Activated CD4-positive, alpha-beta memory T cell treated with anti-CD3 and anti-CD28 coated beads for 36 hours (primary cell): ENCODE results near the gene MKNK2. TPM values are rescaled to one million over a fixed set of nuclear protein-coding genes. Genes with fewer than 3 reads are reported as not detected.

ENCODE experiments used
- CTCF ChIA-PET: fragments of 350-600 bp; sonication (Branson Sonifier 250); formaldehyde crosslinking; loops from one replicate; lab custom pipeline; 2021; ENCODE audit warnings: antibody characterized with exemption, inconsistent platforms; lab: Charles Lee
- POLR2A ChIA-PET: fragments of 350-600 bp; sonication (Branson Sonifier 250); formaldehyde crosslinking; loops from one replicate; lab custom pipeline; 2021; ENCODE audit warnings: antibody characterized with exemption; lab: Charles Lee
- DNase-seq: peaks from one replicate; pipeline ENCODE4 v3.0.0-alpha.2; 2020
- H3K27ac Mint-ChIP-seq: one replicate; pipeline ENCODE4 v1.8.0; 2021; ENCODE audit warnings: mixed read lengths
- H3K27me3 Mint-ChIP-seq: one replicate; pipeline ENCODE4 v1.8.0; 2021; ENCODE audit warnings: mixed read lengths
- H3K36me3 Mint-ChIP-seq: one replicate; pipeline ENCODE4 v1.8.0; 2021; ENCODE audit warnings: mixed read lengths
- H3K4me1 Mint-ChIP-seq: one replicate; pipeline ENCODE4 v1.8.0; 2021; ENCODE audit warnings: low read depth, mixed read lengths
- H3K4me3 Mint-ChIP-seq: one replicate; pipeline ENCODE4 v1.8.0; 2021; ENCODE audit warnings: mild to moderate bottlenecking, mixed read lengths
- H3K9me3 Mint-ChIP-seq: one replicate; pipeline ENCODE4 v1.8.0; 2021; ENCODE audit warnings: mixed read lengths
- intact Hi-C: fragments of 100-400 bp; cut with micrococcal nuclease; formaldehyde crosslinking; loops from one replicate; pipeline ENCODE4 v1.15.1; 2023
- total RNA-seq, 2 experiments: library from RNA; stranded (reverse); gene quantifications; one replicate each; pipeline ENCODE4 v1.2.3, GENCODE V29; 2021

The MKNK2 gene
- total RNA-seq, 2 experiments from 2014 or later: 143 to 157 TPM

- intact Hi-C loops: no loop called here
- Mint-ChIP-seq H3K9me3 (no peaks in the 10 kb centered on the region), H3K4me3 (peak overlapping the region; percentile 2), H3K27me3 (no peaks in the 10 kb centered on the region), H3K27ac (peak overlapping the region; percentile 99), H3K36me3 (peaks cover 63% of the 10 kb centered on the region), H3K4me1 (peaks cover 31% of the 10 kb centered on the region)
- POLR2A ChIA-PET: no interaction called here
- CTCF ChIA-PET: interaction anchor here (1.7 kb wide), 1 partner anchor 10 kb away, joined by 6 read pairs; no protein-coding TSS in a partner anchor
- DNase-seq: no peak
Observed at GRCh38 chr19:2079076-2079864, 28.2 kb upstream of the MKNK2 start.

GRCh38 chr19:2077833-2078619, 27.0 kb upstream of the MKNK2 start:
- Mint-ChIP-seq H3K36me3 (peaks cover 63% of the 10 kb centered on the region), H3K4me3 (no peak overlapping the region), H3K4me1 (peaks cover 33% of the 10 kb centered on the region), H3K27me3 (no peaks in the 10 kb centered on the region), H3K27ac (no peak overlapping the region), H3K9me3 (no peaks in the 10 kb centered on the region)
- intact Hi-C loops: no loop called here
- ChIA-PET CTCF (interaction anchor here (1.7 kb wide), 1 partner anchor 8 kb away, joined by 6 read pairs; no protein-coding TSS in a partner anchor), POLR2A (no interaction called here)
- DNase-seq: no peak

GRCh38 chr19:2077398-2077797, 26.4 kb upstream of the MKNK2 start:
- intact Hi-C loops: no loop called here
- Mint-ChIP-seq H3K4me1 (peaks cover 33% of the 10 kb centered on the region), H3K27ac (no peak overlapping the region), H3K36me3 (peaks cover 62% of the 10 kb centered on the region), H3K4me3 (no peak overlapping the region), H3K9me3 (no peaks in the 10 kb centered on the region), H3K27me3 (no peaks in the 10 kb centered on the region)
- ChIA-PET CTCF (interaction anchor here (1.7 kb wide), 1 partner anchor 8 kb away, joined by 6 read pairs; no protein-coding TSS in a partner anchor), POLR2A (no interaction called here)
- no peak for DNase-seq

- Mint-ChIP-seq H3K9me3 (no peaks in the 10 kb centered on the region), H3K36me3 (peaks cover 61% of the 10 kb centered on the region), H3K27ac (peak overlapping the region; percentile 23), H3K27me3 (no peaks in the 10 kb centered on the region), H3K4me1 (peaks cover 25% of the 10 kb centered on the region), H3K4me3 (no peak overlapping the region)
- ChIA-PET CTCF (no interaction called here), POLR2A (no interaction called here)
- intact Hi-C loops: no loop called here
- DNase-seq: no peak
Observed at GRCh38 chr19:2076526-2076944, 25.5 kb upstream of the MKNK2 start.

GRCh38 chr19:2072757-2073551, 21.9 kb upstream of the MKNK2 start:
- Mint-ChIP-seq H3K9me3 (no peaks in the 10 kb centered on the region), H3K36me3 (peaks cover 41% of the 10 kb centered on the region), H3K4me3 (no peak overlapping the region), H3K27me3 (no peaks in the 10 kb centered on the region), H3K4me1 (peaks cover 12% of the 10 kb centered on the region), H3K27ac (peak overlapping the region; percentile 57)
- no peak for DNase-seq
- POLR2A ChIA-PET: interaction anchor here (2.2 kb wide), 1 partner anchor 10 kb away, joined by 8 read pairs; no protein-coding TSS in a partner anchor
- CTCF ChIA-PET: no interaction called here
- intact Hi-C loops: no loop called here

- H3K27ac Mint-ChIP-seq: peak overlapping the region; percentile 32
- H3K9me3 Mint-ChIP-seq: no peaks in the 10 kb centered on the region
- H3K4me1 Mint-ChIP-seq: peaks cover 12% of the 10 kb centered on the region
- H3K4me3 Mint-ChIP-seq: no peak overlapping the region
- ChIA-PET POLR2A (no interaction called here), CTCF (interaction anchor here (0.7 to 2.2 kb wide), 4 partner anchors 10 to 67 kb away, joined by 3 to 4 read pairs (median 3); no protein-coding TSS in a partner anchor)
- peaks cover 31% of the 10 kb centered on the region for H3K36me3 Mint-ChIP-seq
- DNase-seq: no peak
- intact Hi-C loops: no loop called here
- H3K27me3 Mint-ChIP-seq: no peaks in the 10 kb centered on the region
Observed at GRCh38 chr19:2070986-2071673, 20.1 kb upstream of the MKNK2 start.

- no peak overlapping the region for H3K27ac Mint-ChIP-seq
- no peak overlapping the region for H3K4me3 Mint-ChIP-seq
- peaks cover 27% of the 10 kb centered on the region for H3K36me3 Mint-ChIP-seq
- H3K9me3 Mint-ChIP-seq: no peaks in the 10 kb centered on the region
- ChIA-PET CTCF (interaction anchor here (0.7 to 2.2 kb wide), 18 partner anchors 8 to 147 kb away, joined by 3 to 16 read pairs (median 4); partner anchors contain the start of gene MOB3A), POLR2A (interaction anchor here (0.6 to 1.4 kb wide), 4 partner anchors 12 to 190 kb away, joined by 3 to 6 read pairs (median 4); no protein-coding TSS in a partner anchor)
- H3K4me1 Mint-ChIP-seq: peaks cover 12% of the 10 kb centered on the region
- no peaks in the 10 kb centered on the region for H3K27me3 Mint-ChIP-seq
- intact Hi-C loops: no loop called here
- DNase-seq: no peak
Observed at GRCh38 chr19:2070436-2070827, 19.4 kb upstream of the MKNK2 start.

- ChIA-PET CTCF (no interaction called here), POLR2A (no interaction called here)
- intact Hi-C loops: no loop called here
- no peak for DNase-seq
- Mint-ChIP-seq H3K27ac (no peak overlapping the region), H3K4me1 (peaks cover 20% of the 10 kb centered on the region), H3K36me3 (peaks cover 2% of the 10 kb centered on the region), H3K9me3 (no peaks in the 10 kb centered on the region), H3K27me3 (no peaks in the 10 kb centered on the region), H3K4me3 (no peak overlapping the region)
Observed at GRCh38 chr19:2064788-2065524, 13.9 kb upstream of the MKNK2 start.

GRCh38 chr19:2064395-2064787, 13.3 kb upstream of the MKNK2 start:
- ChIA-PET POLR2A (no interaction called here), CTCF (no interaction called here)
- Mint-ChIP-seq H3K4me3 (no peak overlapping the region), H3K27me3 (no peaks in the 10 kb centered on the region), H3K9me3 (no peaks in the 10 kb centered on the region), H3K4me1 (peaks cover 18% of the 10 kb centered on the region), H3K36me3 (peaks cover 2% of the 10 kb centered on the region), H3K27ac (no peak overlapping the region)
- DNase-seq: no peak
- intact Hi-C loops: no loop called here

GRCh38 chr19:2063824-2064223, 12.8 kb upstream of the MKNK2 start:
- peaks cover 20% of the 10 kb centered on the region for H3K4me1 Mint-ChIP-seq
- POLR2A ChIA-PET: no interaction called here
- no peaks in the 10 kb centered on the region for H3K27me3 Mint-ChIP-seq
- H3K4me3 Mint-ChIP-seq: no peak overlapping the region
- CTCF ChIA-PET: no interaction called here
- H3K36me3 Mint-ChIP-seq: peaks cover 2% of the 10 kb centered on the region
- DNase-seq: no peak
- intact Hi-C loops: no loop called here
- H3K9me3 Mint-ChIP-seq: no peaks in the 10 kb centered on the region
- no peak overlapping the region for H3K27ac Mint-ChIP-seq
